HepG2 (cell line): ENCODE data around the gene SPARC. TPM values are rescaled to one million over a fixed set of nuclear protein-coding genes. Genes with fewer than 3 reads are reported as not detected.

Source experiments
- ATAC-seq: fragments of 200-7000 bp; cut with Tn5 transposase; 3 replicates; pipeline ENCODE4 v1.9.1; 2020; ENCODE audit warnings: mild to moderate bottlenecking, moderate library complexity
- BruUV-seq: library from RNA; stranded (reverse); fragments of 400-500 nt; replicated peaks from 2 replicates; lab custom pipeline; 2021; lab: Mats Ljungman, UMichigan
- CTCF ChIA-PET: fragments of 300-600 bp; formaldehyde crosslinking; extraction: SDS; loops from one replicate; lab custom pipeline; 2021; ENCODE audit warnings: low total read pairs, inconsistent platforms, low intra/inter-chr PET ratio; lab: Yijun Ruan, JAX
- POLR2A ChIA-PET: fragments of 350-600 bp; sonication (Branson Sonifier 250); formaldehyde crosslinking; loops from one replicate; lab custom pipeline; 2020; ENCODE audit warnings: antibody characterized with exemption, inconsistent platforms; lab: Yijun Ruan, JAX
- DNase-seq: peaks from one replicate; pipeline ENCODE4 v3.0.0-alpha.2; 2015; ENCODE audit warnings: low spot score
- FAIRE-seq: peaks from 3 replicates; lab custom pipeline; 2011; peaks lifted over from hg19 to GRCh38; lab: Jason Lieb, UNC
- H2AFZ ChIP-seq: one replicate; pipeline ENCODE4 v1.6.1; 2011; ENCODE audit warnings: low read length, inconsistent platforms
- H3K27ac ChIP-seq: fragments of 300-600 bp; 3 replicates; pipeline ENCODE4 v1.8.0; 2011; ENCODE audit warnings: mixed run types, mild to moderate bottlenecking, mixed read lengths, low read length, inconsistent platforms; ENCODE audit not compliant: insufficient read depth; ENCODE audit errors: extremely low read length
- H3K27me3 ChIP-seq, 2 experiments: fragments of 200-600 bp in 1 of 2; 2 replicates in 1 of 2; 3 replicates in 1 of 2; pipeline versions ENCODE4 v1.6.0 to v1.8.0; 2011; ENCODE audit warnings: low read length in 2 of 2, mild to moderate bottlenecking in 2 of 2, moderate library complexity in 2 of 2, inconsistent platforms in 1 of 2; ENCODE audit not compliant: insufficient read depth in 2 of 2, control insufficient read depth in 1 of 2
- H3K36me3 ChIP-seq, 2 experiments: fragments of 200-600 bp in 1 of 2; replicated peaks in 1 of 2; 2 replicates in 1 of 2; 3 replicates in 1 of 2; pipeline versions ENCODE4 v1.5.1 to v1.8.0; 2011; ENCODE audit warnings: low read length in 2 of 2, inconsistent platforms in 1 of 2; ENCODE audit not compliant: insufficient read depth in 2 of 2, control insufficient read depth in 1 of 2
- H3K4me1 ChIP-seq: 2 replicates; pipeline ENCODE4 v1.5.1; 2012; ENCODE audit warnings: low read length, inconsistent platforms; ENCODE audit not compliant: insufficient read depth
- H3K4me2 ChIP-seq: 2 replicates; pipeline ENCODE4 v1.6.0; 2011; ENCODE audit warnings: low read depth, low read length, inconsistent platforms
- H3K4me3 ChIP-seq, 3 experiments: fragments of 200-600 bp in 1 of 3; sonication (generic), shearing (Covaris generic) in 1 of 3; replicated peaks in 1 of 3; 2 replicates each; pipeline ENCODE4 v1.5.1; 2011 to 2016; ENCODE audit warnings: low read length in 3 of 3, inconsistent platforms in 2 of 3, low read depth in 2 of 3, mild to moderate bottlenecking in 2 of 3, control low read depth in 1 of 3, mixed read lengths in 1 of 3; ENCODE audit not compliant: insufficient read depth in 1 of 3
- H3K79me2 ChIP-seq: one replicate; pipeline ENCODE4 v1.6.1; 2011; ENCODE audit warnings: low read length, inconsistent platforms; ENCODE audit not compliant: insufficient read depth
- H3K9ac ChIP-seq: 2 replicates; pipeline ENCODE4 v1.6.0; 2011; ENCODE audit warnings: mild to moderate bottlenecking, low read depth, low read length, inconsistent platforms; ENCODE audit not compliant: insufficient read depth
- H3K9me3 ChIP-seq: 2 replicates; pipeline ENCODE4 v1.5.1; 2012; ENCODE audit warnings: mild to moderate bottlenecking, low read length
- H4K20me1 ChIP-seq: 2 replicates; pipeline ENCODE4 v1.6.0; 2011; ENCODE audit warnings: inconsistent platforms, mild to moderate bottlenecking, low read length, moderate library complexity; ENCODE audit not compliant: insufficient read depth
- CCAR2 ChIP-seq: fragments of 200-400 bp; formaldehyde crosslinking; optimal IDR thresholded peaks from 2 replicates; pipeline ENCODE3; 2018; ENCODE audit warnings: low read depth, mild to moderate bottlenecking, low read length, moderate library complexity
- ETS1 ChIP-seq: sonication (generic); formaldehyde crosslinking; IDR thresholded peaks from 2 replicates; pipeline ENCODE4 v1.4.0; 2020; ENCODE audit warnings: missing genetic modification reagents
- KDM5B ChIP-seq: sonication (generic); formaldehyde crosslinking; IDR thresholded peaks from 2 replicates; pipeline ENCODE4 v1.4.0; 2020; ENCODE audit warnings: missing genetic modification reagents, mild to moderate bottlenecking, borderline replicate concordance
- ZBTB49 ChIP-seq: sonication (generic); formaldehyde crosslinking; IDR thresholded peaks from 2 replicates; pipeline ENCODE4 v1.4.0; 2020; ENCODE audit warnings: missing genetic modification reagents, borderline replicate concordance
- ZNF543 ChIP-seq: sonication (generic); formaldehyde crosslinking; IDR thresholded peaks from 2 replicates; pipeline ENCODE4 v1.4.0; 2020; ENCODE audit warnings: mild to moderate bottlenecking, missing genetic modification reagents
- ZNF605 ChIP-seq: sonication (generic); formaldehyde crosslinking; IDR thresholded peaks from 2 replicates; pipeline ENCODE4 v1.8.0; 2022; ENCODE audit warnings: mild to moderate bottlenecking, missing genetic modification reagents
- ZNF761 ChIP-seq: sonication (generic); formaldehyde crosslinking; conservative IDR thresholded peaks from 2 replicates; pipeline ENCODE4 v1.4.0; 2020; ENCODE audit warnings: mild to moderate bottlenecking, missing genetic modification reagents
- WGBS: methylation state at CpG from one replicate; pipeline ENCODE4 v1.1.6; 2017; ENCODE audit warnings: low lambda C conversion rate; 5-methylcytosine and 5-hydroxymethylcytosine counted together
- in situ Hi-C: cut with HindIII; loops from 2 replicates; pipeline ENCODE4 v1.10.0; 2017; ENCODE audit warnings: low pct_unique_long_range_greater_than_20kb; ENCODE audit not compliant: extremely low pct_ligation_motif_present
- intact Hi-C: fragments of 100-400 bp; cut with micrococcal nuclease; formaldehyde crosslinking; loops from one replicate; pipeline ENCODE4 v1.10.0; 2022; ENCODE audit not compliant: unreplicated experiment
- polyA plus RNA-seq, 8 experiments: library from polyadenylated mRNA; depleted of rRNA in 3 of 8; stranded (reverse) in 7 of 8; unstranded in 1 of 8; fragments of >200 nt; fragmentation: Illumina TruSeq in 4 of 8; extraction: Trizol in 4 of 8; gene quantifications; 2 replicates each; pipeline versions ENCODE4 v1.2.1 to v1.2.3, GENCODE V29; 2011 to 2016; ENCODE audit warnings: low read depth in 4 of 8, missing spikeins in 1 of 8, mixed read lengths in 1 of 8; ENCODE audit not compliant: insufficient read depth in 1 of 8
- total RNA-seq, 5 experiments: library from RNA; depleted of rRNA; stranded (reverse); fragments of >200 nt; fragmentation: Illumina TruSeq; extraction: Trizol; gene quantifications; 2 replicates each; pipeline ENCODE4 v1.2.3, GENCODE V29; 2016; ENCODE audit warnings: low read depth in 1 of 5

SPARC gene
- total and polyA plus RNA-seq, 2 of the 13 experiments (the other 11 are each of a cell fraction or from before 2014, with no cell fraction given): 76.7 to 192 TPM

GRCh38 chr5:151682751-151683331, 3.9 kb downstream of the SPARC start:
- DNase-seq (no peak), FAIRE-seq (no peak), ATAC-seq (no peak)
- Histone ChIP-seq H3K4me1 (peaks cover 30% of the 10 kb centered on the region), H2AFZ (no peak overlapping the region), H3K36me3 (no peaks in the 10 kb centered on the region), H3K4me2 (no peak overlapping the region), H4K20me1 (no peaks in the 10 kb centered on the region), H3K4me3 (no peak overlapping the region), H3K79me2 (no peaks in the 10 kb centered on the region), H3K9ac (no peak overlapping the region), H3K27ac (no peak overlapping the region), H3K9me3 (no peaks in the 10 kb centered on the region), H3K27me3 (no peaks in the 10 kb centered on the region)
- no TSS peak for BruUV-seq
- CTCF ChIA-PET: no interaction called here
- intact Hi-C loops: no loop called here
- in situ Hi-C loops: no loop called here
- TF ChIP-seq KDM5B (CRISPR knock-in tag) (no peak), ZNF543 (CRISPR knock-in tag) (no peak), ZNF605 (no peak), CCAR2 (no peak)
- POLR2A ChIA-PET: no interaction called here
- 39% methylated on average over 3 of the region's 5 CpGs for WGBS

GRCh38 chr5:151682240-151682639, 4.5 kb downstream of the SPARC start:
- H3K79me2 ChIP-seq: no peaks in the 10 kb centered on the region

More at GRCh38 chr5:151682240-151682639, 4.5 kb downstream of the SPARC start:
- no peak overlapping the region for H3K27ac ChIP-seq
- no peak overlapping the region for H2AFZ ChIP-seq
- WGBS: 33% methylated on average over 6 of the region's 6 CpGs
- CTCF ChIA-PET: no interaction called here
- FAIRE-seq (no peak), DNase-seq (no peak), ATAC-seq (no peak)
- no peak overlapping the region for H3K4me2 ChIP-seq
- no peaks in the 10 kb centered on the region for H3K27me3 ChIP-seq
- H3K4me1 ChIP-seq: peaks cover 28% of the 10 kb centered on the region
- TF ChIP-seq ZBTB49 (CRISPR knock-in tag) (no peak), ETS1 (CRISPR knock-in tag) (no peak), ZNF761 (CRISPR knock-in tag) (no peak)
- in situ Hi-C loops: no loop called here
- no peaks in the 10 kb centered on the region for H3K36me3 ChIP-seq
- H3K9me3 ChIP-seq: no peaks in the 10 kb centered on the region
- H3K9ac ChIP-seq: no peak overlapping the region
- intact Hi-C loops: no loop called here
- POLR2A ChIA-PET: no interaction called here
- BruUV-seq: no TSS peak
- no peak overlapping the region for H3K4me3 ChIP-seq
- no peaks in the 10 kb centered on the region for H4K20me1 ChIP-seq
